ENCODE measurements around the gene HNRNPU. TPM values are rescaled to one million over a fixed set of nuclear protein-coding genes. Genes with fewer than 3 reads are reported as not detected.
A peak's percentile ranks its signal among the peaks of the same experiment; 100 is the strongest.

HNRNPU gene
- polyA plus RNA-seq, 3 donors: 71.5 to 197 (median 143) TPM

DNA sequence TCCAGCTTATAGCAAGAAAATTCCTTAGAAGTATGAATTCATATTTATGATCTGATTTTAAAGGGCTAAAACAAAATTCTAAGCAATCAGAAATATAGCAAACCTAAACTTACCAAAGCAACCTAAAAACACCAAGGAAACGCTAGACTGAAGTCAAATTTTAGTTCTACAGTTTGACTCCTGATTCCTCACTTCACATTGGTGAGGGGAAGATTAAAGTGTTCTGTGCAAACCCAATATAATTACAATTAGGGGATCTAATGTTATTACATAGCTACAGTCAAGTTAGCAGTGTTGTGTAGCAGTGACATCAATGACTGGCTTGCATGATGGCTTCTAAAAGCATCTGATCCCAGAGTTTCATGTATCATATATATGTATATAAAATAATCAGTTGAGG is 11.6 kb downstream of the HNRNPU start:
- H3K9me3 ChIP-seq (replicated peaks in 1 of 2; ENCODE audit: control insufficient read depth in 1 of 2, insufficient read depth in 1 of 2, low read length in 2 of 2): no peaks in the 10 kb centered on the region
- peak overlapping the region in 1 of 2 donors; percentile 6 for H3K27ac ChIP-seq (ENCODE audit: low read depth in 1 of 2, low read length in 2 of 2)
- Mint-ChIP-seq H3K4me3 (no peak overlapping the region), H3K4me1 (peaks cover 36% of the 10 kb centered on the region), H3K9me3 (no peaks in the 10 kb centered on the region), H3K27ac (peak overlapping the region in 1 of 7 donors; percentile 41), H3K36me3 (peaks cover 85 to 93% of the 10 kb centered on the region in 2 donors), H3K27me3 (ENCODE audit: low read depth in 3 of 3) (peaks cover 0 to 3% (median 0%) of the 10 kb centered on the region in 3 donors)
- H3K27me3 ChIP-seq (ENCODE audit: control insufficient read depth in 2 of 2, insufficient read depth in 2 of 2, low read length in 2 of 2): no peaks in the 10 kb centered on the region
- peaks cover 96 to 98% of the 10 kb centered on the region in 2 donors for H3K36me3 ChIP-seq (replicated peaks in 1 of 2; ENCODE audit: control insufficient read depth in 1 of 2, insufficient read depth in 2 of 2, low read length in 2 of 2)
- no peak for TF ChIP-seq CTCF (IDR thresholded peaks at IDR 0.05)
- H4K20me1 ChIP-seq (ENCODE audit: insufficient read depth, low read length): peaks cover 99% of the 10 kb centered on the region
- no CpG with 5 or more reads among the region's 1 CpG for WGBS (ENCODE audit: insufficient coverage)
- peaks cover 36 to 47% of the 10 kb centered on the region in 2 donors for H3K4me1 ChIP-seq (ENCODE audit: control insufficient read depth in 1 of 2, insufficient read depth in 2 of 2, low read length in 2 of 2)
- DNase-seq: no peak
- H3K79me2 ChIP-seq (ENCODE audit: insufficient read depth, low read length): peaks cover 93% of the 10 kb centered on the region
- no peak overlapping the region for H3K4me2 ChIP-seq (replicated peaks; ENCODE audit: extremely low read depth, low read length, poor library complexity, severe bottlenecking)
- H3K9ac ChIP-seq (ENCODE audit: insufficient read depth, low read length, poor library complexity, severe bottlenecking): no peak overlapping the region
- intact Hi-C loops (cut with micrococcal nuclease): no loop called here
- H2AFZ ChIP-seq (ENCODE audit: insufficient read depth, low read depth, low read length, poor library complexity, severe bottlenecking): no peak overlapping the region
- no peak overlapping the region for H3K4me3 ChIP-seq (replicated peaks in 1 of 3; ENCODE audit: low read depth in 2 of 3, low read length in 3 of 3)

- Histone ChIP-seq H3K4me2 (replicated peaks; ENCODE audit: extremely low read depth, low read length, poor library complexity, severe bottlenecking) (no peak overlapping the region), H3K79me2 (ENCODE audit: insufficient read depth, low read length) (peaks cover 93% of the 10 kb centered on the region), H3K27ac (ENCODE audit: low read depth in 1 of 2, low read length in 2 of 2) (peak overlapping the region in 1 of 2 donors; percentile 6), H3K27me3 (ENCODE audit: control insufficient read depth in 2 of 2, insufficient read depth in 2 of 2, low read length in 2 of 2) (no peaks in the 10 kb centered on the region), H3K9me3 (replicated peaks in 1 of 2; ENCODE audit: control insufficient read depth in 1 of 2, insufficient read depth in 1 of 2, low read length in 2 of 2) (no peaks in the 10 kb centered on the region), H3K4me1 (ENCODE audit: control insufficient read depth in 1 of 2, insufficient read depth in 2 of 2, low read length in 2 of 2) (peaks cover 28 to 37% of the 10 kb centered on the region in 2 donors), H2AFZ (ENCODE audit: insufficient read depth, low read depth, low read length, poor library complexity, severe bottlenecking) (no peak overlapping the region), H3K4me3 (replicated peaks in 1 of 3; ENCODE audit: low read depth in 2 of 3, low read length in 3 of 3) (no peak overlapping the region), H3K36me3 (replicated peaks in 1 of 2; ENCODE audit: control insufficient read depth in 1 of 2, insufficient read depth in 2 of 2, low read length in 2 of 2) (peaks cover 95 to 98% of the 10 kb centered on the region in 2 donors), H3K9ac (ENCODE audit: insufficient read depth, low read length, poor library complexity, severe bottlenecking) (no peak overlapping the region), H4K20me1 (ENCODE audit: insufficient read depth, low read length) (peaks cover 99% of the 10 kb centered on the region)
- Mint-ChIP-seq H3K9me3 (no peaks in the 10 kb centered on the region), H3K27me3 (ENCODE audit: low read depth in 3 of 3) (peaks cover 0 to 3% (median 0%) of the 10 kb centered on the region in 3 donors), H3K27ac (peak overlapping the region in 5 of 7 donors; percentile 0 to 71 (median 21)), H3K4me3 (no peak overlapping the region), H3K36me3 (peaks cover 80 to 91% of the 10 kb centered on the region in 2 donors), H3K4me1 (peaks cover 28% of the 10 kb centered on the region)
- TF ChIP-seq CTCF (IDR thresholded peaks at IDR 0.05): no peak
- no peak for DNase-seq
- intact Hi-C loops (cut with micrococcal nuclease): no loop called here
- no CpG with 5 or more reads among the region's 4 CpGs for whole genome bisulfite sequencing (ENCODE audit: insufficient coverage)
Observed at GRCh38 chr1:244851546-244852231, 12.7 kb downstream of the HNRNPU start.

Measured in CD14-positive monocyte (primary cell).